ENCODE data around the gene WNK4. TPM values are rescaled to one million over a fixed set of nuclear protein-coding genes. Genes with fewer than 3 reads are reported as not detected.

Gene WNK4
- total RNA-seq, 6 donors from 2014 or later, result 0.15 to 1.8 (median 0.26) TPM; not detected in 2

DNA sequence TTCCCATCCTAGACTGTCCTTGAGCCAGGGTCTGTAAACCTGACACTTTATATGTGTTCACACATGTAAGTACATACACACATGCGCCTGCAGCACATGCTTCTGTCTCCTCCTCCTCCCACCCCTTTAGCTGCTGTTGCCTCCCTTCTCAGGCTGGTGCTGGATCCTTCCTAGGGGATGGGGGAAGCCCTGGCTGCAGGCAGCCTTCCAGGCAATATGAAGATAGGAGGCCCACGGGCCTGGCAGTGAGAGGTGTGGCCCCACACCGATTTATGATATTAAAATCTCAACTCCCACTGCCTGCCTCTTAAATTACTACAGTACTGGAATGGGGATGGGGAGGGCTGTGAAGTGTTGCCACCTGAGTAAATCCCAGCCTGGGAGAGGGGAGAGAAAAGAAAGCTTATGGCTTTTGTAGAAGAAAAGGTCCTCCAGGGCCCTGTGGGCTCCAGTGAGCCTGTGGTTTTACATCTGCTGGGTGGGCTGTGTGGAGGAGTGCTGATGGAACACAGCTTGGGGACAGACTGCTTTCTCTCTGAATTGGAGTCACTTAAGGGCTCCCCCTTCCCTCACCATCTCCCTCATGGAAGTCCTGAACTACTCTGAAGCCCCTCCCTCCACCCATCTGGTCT lies 990 bp upstream of the WNK4 start:
- peaks cover 14 to 29% (median 20%) of the 10 kb centered on the region in 4 donors for H3K4me1 ChIP-seq
- H3K36me3 ChIP-seq, result peaks cover 22 to 54% (median 36%) of the 10 kb centered on the region in 4 donors
- ATAC-seq (ENCODE audit: low FRiP score in 2 of 2) (no peak), DNase-seq (no peak)
- no peak overlapping the region for H3K27ac ChIP-seq
- peaks cover 0 to 42% (median 10%) of the 10 kb centered on the region in 4 donors for H3K27me3 ChIP-seq
- 75 to 83% methylated on average over 3 of the region's 3 CpGs for WGBS, 2 donors
- H3K9me3 ChIP-seq, result no peaks in the 10 kb centered on the region
- H3K4me3 ChIP-seq, result no peak overlapping the region
- TF ChIP-seq, protein P1, sequence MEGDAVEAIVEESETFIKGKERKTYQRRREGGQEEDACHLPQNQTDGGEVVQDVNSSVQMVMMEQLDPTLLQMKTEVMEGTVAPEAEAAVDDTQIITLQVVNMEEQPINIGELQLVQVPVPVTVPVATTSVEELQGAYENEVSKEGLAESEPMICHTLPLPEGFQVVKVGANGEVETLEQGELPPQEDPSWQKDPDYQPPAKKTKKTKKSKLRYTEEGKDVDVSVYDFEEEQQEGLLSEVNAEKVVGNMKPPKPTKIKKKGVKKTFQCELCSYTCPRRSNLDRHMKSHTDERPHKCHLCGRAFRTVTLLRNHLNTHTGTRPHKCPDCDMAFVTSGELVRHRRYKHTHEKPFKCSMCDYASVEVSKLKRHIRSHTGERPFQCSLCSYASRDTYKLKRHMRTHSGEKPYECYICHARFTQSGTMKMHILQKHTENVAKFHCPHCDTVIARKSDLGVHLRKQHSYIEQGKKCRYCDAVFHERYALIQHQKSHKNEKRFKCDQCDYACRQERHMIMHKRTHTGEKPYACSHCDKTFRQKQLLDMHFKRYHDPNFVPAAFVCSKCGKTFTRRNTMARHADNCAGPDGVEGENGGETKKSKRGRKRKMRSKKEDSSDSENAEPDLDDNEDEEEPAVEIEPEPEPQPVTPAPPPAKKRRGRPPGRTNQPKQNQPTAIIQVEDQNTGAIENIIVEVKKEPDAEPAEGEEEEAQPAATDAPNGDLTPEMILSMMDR (IDR thresholded peaks at IDR 0.05), result no peak
- no peak for TF ChIP-seq POLR2A (IDR thresholded peaks at IDR 0.05)
- TF ChIP-seq POLR2AphosphoS5 (IDR thresholded peaks at IDR 0.05), result no peak
- TF ChIP-seq EP300 (IDR thresholded peaks at IDR 0.05), result no peak

DNA sequence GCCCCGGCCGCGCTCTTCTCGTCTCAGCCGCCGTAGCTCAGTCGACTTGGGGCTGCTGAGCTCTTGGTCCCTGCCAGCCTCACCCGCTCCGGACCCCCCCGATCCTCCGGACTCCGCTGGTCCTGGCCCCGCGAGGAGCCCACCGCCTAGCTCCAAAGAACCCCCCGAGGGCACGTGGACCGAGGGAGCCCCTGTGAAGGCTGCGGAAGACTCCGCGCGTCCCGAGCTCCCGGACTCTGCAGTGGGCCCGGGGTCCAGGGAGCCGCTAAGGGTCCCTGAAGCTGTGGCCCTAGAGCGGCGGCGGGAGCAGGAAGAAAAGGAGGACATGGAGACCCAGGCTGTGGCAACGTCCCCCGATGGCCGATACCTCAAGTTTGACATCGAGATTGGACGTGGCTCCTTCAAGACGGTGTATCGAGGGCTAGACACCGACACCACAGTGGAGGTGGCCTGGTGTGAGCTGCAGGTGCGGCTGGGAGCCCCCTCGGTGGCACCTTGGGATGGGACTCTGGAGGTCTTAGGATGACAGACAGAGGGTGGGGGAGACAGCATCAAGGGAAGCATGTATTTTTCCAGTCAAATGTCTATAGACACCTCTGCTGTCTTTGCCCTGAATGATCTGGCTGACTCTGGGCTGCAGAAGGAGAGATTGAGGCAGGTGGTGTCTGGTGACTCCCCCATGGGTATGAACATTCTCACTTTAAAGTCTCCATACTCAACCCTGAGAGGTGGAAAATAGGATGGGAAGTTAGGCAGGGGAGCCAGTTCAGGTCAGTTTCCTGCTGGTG lies 635 bp downstream of the WNK4 start:
- Histone ChIP-seq H3K27ac (no peak overlapping the region), H3K9me3 (no peaks in the 10 kb centered on the region), H3K4me3 (peak overlapping the region in 3 of 4 donors; percentile 18 to 38 (median 29)), H3K36me3 (peaks cover 15 to 40% (median 27%) of the 10 kb centered on the region in 4 donors), H3K4me1 (peaks cover 18 to 31% (median 26%) of the 10 kb centered on the region in 4 donors), H3K27me3 (peaks cover 0 to 56% (median 13%) of the 10 kb centered on the region in 4 donors)
- peak in 1 of 2 donors; percentile 56 for DNase-seq
- WGBS, 2 donors, result 9 to 40% methylated on average over 1 to 38 of the region's 39 CpGs
- no peak for TF ChIP-seq POLR2A (IDR thresholded peaks at IDR 0.05)
- no peak for TF ChIP-seq POLR2AphosphoS5 (IDR thresholded peaks at IDR 0.05)
- TF ChIP-seq, protein P1 (IDR thresholded peaks at IDR 0.05), result no peak
- no peak for TF ChIP-seq EP300 (IDR thresholded peaks at IDR 0.05)
- ATAC-seq (ENCODE audit: low FRiP score in 2 of 2), result no peak

DNA sequence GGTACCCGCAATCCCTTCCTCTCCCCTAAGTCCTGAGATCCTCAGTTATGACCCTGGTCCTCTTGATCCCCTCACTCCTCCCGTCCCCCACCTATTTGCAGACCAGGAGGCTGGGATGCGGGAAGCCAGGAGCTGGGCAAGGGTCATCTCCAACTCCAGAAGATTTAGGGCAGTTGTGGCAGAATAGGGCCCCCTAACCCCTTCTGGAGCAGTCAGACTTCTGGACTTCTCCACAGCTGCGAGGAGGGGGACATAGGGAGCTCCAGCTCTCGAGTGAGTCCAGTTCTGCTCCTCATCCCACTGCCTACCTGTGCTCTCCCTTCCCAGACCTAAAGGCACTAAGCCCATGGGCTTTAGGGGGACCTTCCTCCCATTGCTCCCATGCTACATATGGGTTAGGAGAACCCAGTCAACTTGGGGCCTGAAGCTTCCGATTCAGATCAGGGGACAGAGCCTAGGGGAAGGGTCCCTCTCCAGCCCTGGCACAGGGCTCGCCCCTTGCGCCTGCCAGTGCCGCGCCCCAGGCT lies 1.3 kb downstream of the WNK4 start:
- peaks cover 0 to 56% (median 13%) of the 10 kb centered on the region in 4 donors for H3K27me3 ChIP-seq
- H3K36me3 ChIP-seq, result peaks cover 11 to 33% (median 24%) of the 10 kb centered on the region in 4 donors
- H3K4me3 ChIP-seq, result no peak overlapping the region
- WGBS, 2 donors, result 55 to 57% methylated on average over 5 to 10 of the region's 10 CpGs
- no peak overlapping the region for H3K27ac ChIP-seq
- H3K4me1 ChIP-seq, result peaks cover 18 to 31% (median 26%) of the 10 kb centered on the region in 4 donors
- TF ChIP-seq, protein P1 (IDR thresholded peaks at IDR 0.05), result no peak
- TF ChIP-seq EP300 (IDR thresholded peaks at IDR 0.05) (no peak), POLR2A (IDR thresholded peaks at IDR 0.05) (no peak), POLR2AphosphoS5 (IDR thresholded peaks at IDR 0.05) (no peak)
- H3K9me3 ChIP-seq, result no peaks in the 10 kb centered on the region
- DNase-seq (no peak), ATAC-seq (ENCODE audit: low FRiP score in 2 of 2) (no peak)

DNA sequence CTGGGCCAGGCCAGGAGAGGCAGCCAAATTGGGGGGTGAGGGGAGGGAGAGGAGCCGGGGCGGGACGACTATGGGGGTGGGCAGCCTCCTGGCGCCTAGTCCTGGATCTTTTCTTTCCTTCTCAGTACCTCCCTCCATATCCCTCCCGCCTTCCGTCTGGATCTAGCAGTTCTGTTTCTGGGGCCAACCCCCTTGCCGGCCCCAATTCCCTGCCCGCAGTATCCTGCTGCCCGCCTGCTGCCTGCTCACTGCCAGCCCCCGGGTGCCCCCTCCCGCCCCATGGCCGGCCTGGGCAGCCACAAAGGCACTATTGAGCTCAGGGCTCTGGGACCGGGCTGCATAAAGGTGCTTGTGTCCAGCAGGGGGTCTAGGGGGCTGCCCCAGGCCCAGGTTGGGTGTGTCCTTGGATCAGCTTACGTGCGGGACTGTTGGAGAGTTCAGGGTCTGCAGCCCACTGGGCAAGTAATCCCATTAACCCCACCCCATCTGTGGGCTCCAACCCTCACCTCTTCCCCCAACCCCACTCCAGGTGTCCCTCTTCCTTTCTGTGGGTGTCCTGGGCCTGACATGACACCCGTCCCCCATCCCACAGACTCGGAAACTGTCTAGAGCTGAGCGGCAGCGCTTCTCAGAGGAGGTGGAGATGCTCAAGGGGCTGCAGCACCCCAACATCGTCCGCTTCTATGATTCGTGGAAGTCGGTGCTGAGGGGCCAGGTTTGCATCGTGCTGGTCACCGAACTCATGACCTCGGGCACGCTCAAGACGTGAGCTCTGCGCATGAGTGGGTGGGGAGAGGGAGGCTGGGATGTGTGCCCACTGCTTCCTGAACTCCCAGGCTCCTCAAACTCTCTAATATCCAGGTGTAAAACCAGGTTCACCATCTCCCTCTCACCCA lies 2.0 kb downstream of the WNK4 start:
- TF ChIP-seq EP300 (IDR thresholded peaks at IDR 0.05) (no peak), POLR2AphosphoS5 (IDR thresholded peaks at IDR 0.05) (no peak), POLR2A (IDR thresholded peaks at IDR 0.05) (no peak)
- TF ChIP-seq, protein P1 (IDR thresholded peaks at IDR 0.05), result no peak
- Histone ChIP-seq H3K36me3 (peaks cover 9 to 26% (median 21%) of the 10 kb centered on the region in 4 donors), H3K4me1 (peaks cover 18 to 31% (median 26%) of the 10 kb centered on the region in 4 donors), H3K27me3 (peaks cover 0 to 56% (median 13%) of the 10 kb centered on the region in 4 donors), H3K4me3 (no peak overlapping the region), H3K27ac (no peak overlapping the region), H3K9me3 (no peaks in the 10 kb centered on the region)
- ATAC-seq (ENCODE audit: low FRiP score in 2 of 2) (peak in 1 of 2 donors; percentile 4), DNase-seq (peak in 1 of 2 donors; percentile 69)
- WGBS, 2 donors, result 42 to 49% methylated on average over 21 to 29 of the region's 29 CpGs

Measured in upper lobe of left lung (tissue), 6 donors.